HCT116 (cell line): ENCODE data around the gene FGF22.

Source experiments
- JUND ChIP-seq: IDR thresholded peaks from 2 replicates; pipeline ENCODE4 v1.6.1; 2012
- MAX ChIP-seq: IDR thresholded peaks from 2 replicates; pipeline ENCODE4 v1.6.1; 2012
- POLR2AphosphoS5 ChIP-seq: IDR thresholded peaks from 2 replicates; pipeline ENCODE4 v1.6.1; 2011; ENCODE audit warnings: mild to moderate bottlenecking, low read depth, low read length, moderate library complexity
- SP1 ChIP-seq: IDR thresholded peaks from 2 replicates; pipeline ENCODE4 v1.6.1; 2012; ENCODE audit warnings: low read depth
- TF ChIP-seq, protein P1 (sequence below): IDR thresholded peaks from 2 replicates; pipeline ENCODE4 v1.6.1; 2012; ENCODE audit warnings: low read depth
- TF ChIP-seq, protein P2 (sequence below), 3 experiments: fragments of 200-600 bp in 1 of 3; sonication (generic) in 1 of 3; IDR thresholded peaks in 2 of 3; conservative IDR thresholded peaks in 1 of 3; 2 replicates each; pipeline ENCODE4 v1.5.1; 2012 to 2017; ENCODE audit warnings: low read depth in 2 of 3, low read length in 2 of 3, antibody characterized with exemption in 1 of 3, borderline replicate concordance in 1 of 3, control low read depth in 1 of 3, mild to moderate bottlenecking in 1 of 3, mixed read lengths in 1 of 3, mixed run types in 1 of 3, moderate library complexity in 1 of 3; ENCODE audit not compliant: insufficient read depth in 1 of 3

DNA sequence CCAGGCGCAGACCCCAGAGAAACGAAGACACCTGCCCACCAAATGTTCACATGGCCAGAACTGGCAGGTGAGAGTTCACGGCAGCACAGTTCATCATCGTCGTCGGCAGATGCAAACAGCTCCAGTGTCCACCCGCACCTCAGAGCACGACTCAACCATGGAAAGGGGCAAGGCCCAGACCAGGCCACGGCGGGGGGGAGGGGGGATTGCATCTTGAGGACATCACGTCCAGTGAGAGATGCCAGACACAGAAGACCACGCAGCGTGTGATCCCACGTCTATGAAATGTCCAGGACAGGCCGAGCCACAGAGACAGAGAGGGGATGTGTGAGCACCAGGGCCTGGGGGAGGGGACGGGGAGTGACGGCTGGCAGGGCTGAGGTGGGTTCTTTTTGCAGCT, 16.0 kb downstream of the FGF22 start:
- TF ChIP-seq, protein P1, sequence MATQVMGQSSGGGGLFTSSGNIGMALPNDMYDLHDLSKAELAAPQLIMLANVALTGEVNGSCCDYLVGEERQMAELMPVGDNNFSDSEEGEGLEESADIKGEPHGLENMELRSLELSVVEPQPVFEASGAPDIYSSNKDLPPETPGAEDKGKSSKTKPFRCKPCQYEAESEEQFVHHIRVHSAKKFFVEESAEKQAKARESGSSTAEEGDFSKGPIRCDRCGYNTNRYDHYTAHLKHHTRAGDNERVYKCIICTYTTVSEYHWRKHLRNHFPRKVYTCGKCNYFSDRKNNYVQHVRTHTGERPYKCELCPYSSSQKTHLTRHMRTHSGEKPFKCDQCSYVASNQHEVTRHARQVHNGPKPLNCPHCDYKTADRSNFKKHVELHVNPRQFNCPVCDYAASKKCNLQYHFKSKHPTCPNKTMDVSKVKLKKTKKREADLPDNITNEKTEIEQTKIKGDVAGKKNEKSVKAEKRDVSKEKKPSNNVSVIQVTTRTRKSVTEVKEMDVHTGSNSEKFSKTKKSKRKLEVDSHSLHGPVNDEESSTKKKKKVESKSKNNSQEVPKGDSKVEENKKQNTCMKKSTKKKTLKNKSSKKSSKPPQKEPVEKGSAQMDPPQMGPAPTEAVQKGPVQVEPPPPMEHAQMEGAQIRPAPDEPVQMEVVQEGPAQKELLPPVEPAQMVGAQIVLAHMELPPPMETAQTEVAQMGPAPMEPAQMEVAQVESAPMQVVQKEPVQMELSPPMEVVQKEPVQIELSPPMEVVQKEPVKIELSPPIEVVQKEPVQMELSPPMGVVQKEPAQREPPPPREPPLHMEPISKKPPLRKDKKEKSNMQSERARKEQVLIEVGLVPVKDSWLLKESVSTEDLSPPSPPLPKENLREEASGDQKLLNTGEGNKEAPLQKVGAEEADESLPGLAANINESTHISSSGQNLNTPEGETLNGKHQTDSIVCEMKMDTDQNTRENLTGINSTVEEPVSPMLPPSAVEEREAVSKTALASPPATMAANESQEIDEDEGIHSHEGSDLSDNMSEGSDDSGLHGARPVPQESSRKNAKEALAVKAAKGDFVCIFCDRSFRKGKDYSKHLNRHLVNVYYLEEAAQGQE, result no peak
- TF ChIP-seq POLR2AphosphoS5 (no peak), SP1 (no peak), MAX (no peak), JUND (no peak)
- TF ChIP-seq, protein P2, sequence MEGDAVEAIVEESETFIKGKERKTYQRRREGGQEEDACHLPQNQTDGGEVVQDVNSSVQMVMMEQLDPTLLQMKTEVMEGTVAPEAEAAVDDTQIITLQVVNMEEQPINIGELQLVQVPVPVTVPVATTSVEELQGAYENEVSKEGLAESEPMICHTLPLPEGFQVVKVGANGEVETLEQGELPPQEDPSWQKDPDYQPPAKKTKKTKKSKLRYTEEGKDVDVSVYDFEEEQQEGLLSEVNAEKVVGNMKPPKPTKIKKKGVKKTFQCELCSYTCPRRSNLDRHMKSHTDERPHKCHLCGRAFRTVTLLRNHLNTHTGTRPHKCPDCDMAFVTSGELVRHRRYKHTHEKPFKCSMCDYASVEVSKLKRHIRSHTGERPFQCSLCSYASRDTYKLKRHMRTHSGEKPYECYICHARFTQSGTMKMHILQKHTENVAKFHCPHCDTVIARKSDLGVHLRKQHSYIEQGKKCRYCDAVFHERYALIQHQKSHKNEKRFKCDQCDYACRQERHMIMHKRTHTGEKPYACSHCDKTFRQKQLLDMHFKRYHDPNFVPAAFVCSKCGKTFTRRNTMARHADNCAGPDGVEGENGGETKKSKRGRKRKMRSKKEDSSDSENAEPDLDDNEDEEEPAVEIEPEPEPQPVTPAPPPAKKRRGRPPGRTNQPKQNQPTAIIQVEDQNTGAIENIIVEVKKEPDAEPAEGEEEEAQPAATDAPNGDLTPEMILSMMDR (IDR thresholded peaks at IDR 0.05 in 2 of 3, conservative IDR thresholded peaks at IDR 0.05 in 1 of 3; ENCODE audit: borderline replicate concordance in 1 of 3, insufficient read depth in 1 of 3, low read depth in 2 of 3, low read length in 2 of 3), result no peak
